HG03196 (cell line): Measurements from ENCODE around the gene PDXP.
"Not testable (repeated sequence)": the region's sequence is repeated elsewhere in the genome, so short reads cannot be mapped to it uniquely, and the experiment has no call there.

ENCODE experiments used
- ATAC-seq: cut with Tn5 transposase; IDR thresholded peaks from one replicate; pipeline ENCODE4 v1.9.1; 2021; ENCODE audit not compliant: unreplicated experiment

Gene PDXP

DNA sequence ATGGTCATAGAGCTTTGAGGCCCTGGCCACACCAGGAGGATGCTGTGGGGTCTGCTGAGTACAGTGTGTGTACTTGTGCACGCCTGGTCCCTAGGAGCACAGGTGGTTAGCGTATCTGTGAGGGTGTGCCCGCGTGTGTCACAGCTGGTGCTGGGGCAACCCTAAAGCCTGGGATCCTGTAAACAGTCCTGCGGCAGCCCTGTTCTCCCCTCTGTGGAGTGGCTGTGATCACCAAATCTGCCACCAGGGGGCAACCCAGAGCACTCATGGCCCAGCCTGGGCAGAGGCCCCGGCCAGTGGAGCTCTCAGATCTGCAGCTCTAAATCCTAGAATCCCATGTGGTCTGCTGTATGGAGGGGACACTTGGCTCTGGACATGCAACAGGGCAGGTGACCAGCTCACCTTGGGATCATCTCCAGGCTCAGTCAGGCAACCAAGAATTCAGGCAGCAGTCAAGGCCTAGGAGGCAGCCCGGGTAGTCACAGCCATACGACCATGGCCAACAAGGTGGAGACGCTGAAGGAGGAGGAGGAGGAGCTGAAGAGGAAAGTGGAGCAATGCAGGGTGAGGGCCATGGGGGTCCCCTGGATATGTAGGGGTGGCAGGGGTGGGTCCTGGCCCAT lies 15.2 kb upstream of the PDXP start:
- no peak for ATAC-seq

DNA sequence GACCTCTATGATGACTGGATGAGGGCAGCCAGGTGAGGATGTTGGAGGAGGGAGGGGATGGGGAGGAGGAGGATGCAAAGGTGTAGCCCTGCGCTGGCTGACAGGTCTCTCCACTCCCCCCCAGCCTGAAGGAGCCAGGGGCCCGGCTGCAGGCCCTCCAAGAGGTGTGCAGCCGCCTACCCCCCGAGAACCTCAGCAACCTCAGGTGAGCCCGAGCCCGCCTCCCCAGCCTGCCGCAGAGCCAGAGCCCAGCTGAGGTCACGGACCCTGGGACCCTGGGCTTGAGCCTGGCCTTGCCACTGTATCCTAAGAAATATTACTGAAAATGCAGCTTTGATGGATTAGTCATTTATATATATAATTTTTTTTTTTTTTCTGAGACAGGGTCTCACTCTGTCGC lies 11.2 kb upstream of the PDXP start:
- no peak for ATAC-seq

DNA sequence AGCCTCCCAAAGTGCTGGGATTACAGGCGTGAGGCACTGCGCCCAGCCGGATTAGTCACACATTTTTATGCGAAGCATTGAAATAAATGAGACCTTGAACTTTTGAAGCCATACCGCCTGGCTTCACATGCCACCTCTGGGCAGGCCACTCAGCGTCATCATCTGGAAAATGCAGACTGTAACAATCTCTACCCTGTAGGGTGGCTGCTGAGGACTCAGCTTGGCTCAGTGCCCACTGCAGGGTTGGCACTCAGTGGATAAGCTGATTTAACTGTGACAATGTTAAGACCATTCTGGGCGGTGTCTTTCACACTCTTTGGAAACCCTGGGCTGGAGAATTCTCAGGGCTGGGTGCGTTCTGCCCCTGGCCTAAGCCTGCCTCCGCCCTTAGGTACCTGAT lies 10.6 kb upstream of the PDXP start:
- no peak for ATAC-seq

DNA sequence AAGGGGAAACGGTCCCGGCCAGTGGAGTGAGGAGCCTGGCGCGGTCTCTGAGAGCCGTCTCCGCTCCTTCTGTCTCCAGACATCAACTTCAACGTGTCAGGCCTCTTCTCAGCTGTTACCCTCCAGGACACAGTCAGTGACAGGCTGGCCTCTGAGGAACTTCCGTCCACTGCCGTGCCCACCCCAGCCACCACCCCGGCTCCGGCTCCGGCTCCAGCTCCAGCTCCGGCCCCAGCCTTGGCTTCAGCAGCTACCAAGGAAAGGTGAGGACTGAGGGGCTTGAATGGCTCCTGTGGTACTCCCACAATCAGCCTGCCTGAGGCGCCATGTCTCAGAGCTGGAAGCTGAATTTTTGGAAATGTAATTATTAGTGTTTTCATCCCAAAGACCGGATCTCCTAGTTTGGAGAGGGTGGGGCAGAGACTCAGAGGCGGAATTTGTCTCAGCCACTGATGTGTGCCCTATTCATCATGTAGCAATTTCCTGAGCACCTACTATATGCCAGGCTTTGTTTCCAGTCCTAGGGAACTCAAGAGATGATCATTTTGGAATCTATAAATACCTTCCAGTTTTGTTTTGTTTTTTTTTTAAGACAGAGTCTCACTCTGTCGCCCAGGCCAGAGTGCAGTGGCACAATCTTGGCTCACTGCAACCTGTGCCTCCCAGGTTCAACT lies 7.9 kb upstream of the PDXP start:
- ATAC-seq = no peak

DNA sequence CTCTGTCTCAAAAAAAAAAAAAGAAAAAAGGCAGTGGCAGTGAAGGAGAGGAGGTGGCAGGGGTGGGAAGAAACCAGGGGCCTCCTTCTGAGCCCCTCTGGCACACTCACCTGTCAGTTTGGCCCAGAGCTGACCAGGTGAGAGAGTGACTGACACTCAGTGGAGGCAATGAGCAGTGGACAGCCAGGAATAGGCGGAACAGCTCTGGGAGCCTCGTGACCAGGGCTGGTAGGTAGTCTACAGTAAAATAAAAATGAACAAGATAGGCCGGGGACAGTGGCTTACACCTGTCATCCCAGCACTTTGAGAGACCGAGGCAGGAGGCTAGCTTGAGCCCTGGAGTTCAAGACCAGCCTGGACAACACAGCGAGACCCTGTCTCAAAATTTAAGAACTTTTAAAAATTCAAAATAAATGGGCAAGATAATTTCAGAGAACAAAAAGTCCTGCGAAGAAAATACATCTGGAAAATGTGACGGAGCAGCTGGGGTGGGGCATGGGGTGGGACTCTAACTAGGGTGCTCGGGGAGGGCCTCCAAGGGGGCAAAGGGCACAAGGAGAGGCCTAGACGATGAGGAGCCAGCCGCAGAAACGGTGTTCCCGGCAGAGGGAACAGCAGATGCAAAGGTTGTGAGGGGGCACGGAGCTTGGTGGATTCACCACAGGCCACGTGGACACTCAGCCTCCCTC lies 3.8 kb upstream of the PDXP start:
- no peak for ATAC-seq

DNA sequence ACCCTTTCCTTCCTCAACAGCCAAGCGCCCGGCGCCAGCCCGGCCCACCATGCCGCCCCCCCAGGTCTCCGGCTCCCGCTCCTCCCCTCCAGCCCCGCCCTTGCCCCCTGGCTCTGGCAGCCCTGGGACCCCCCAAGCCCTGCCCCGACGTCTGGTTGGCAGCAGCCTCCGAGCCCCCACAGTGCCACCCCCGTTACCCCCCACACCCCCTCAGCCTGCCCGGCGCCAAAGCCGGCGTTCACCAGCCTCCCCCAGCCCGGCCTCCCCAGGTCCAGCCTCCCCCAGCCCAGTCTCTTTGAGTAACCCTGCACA lies 3.3 kb upstream of the PDXP start:
- no peak for ATAC-seq

DNA sequence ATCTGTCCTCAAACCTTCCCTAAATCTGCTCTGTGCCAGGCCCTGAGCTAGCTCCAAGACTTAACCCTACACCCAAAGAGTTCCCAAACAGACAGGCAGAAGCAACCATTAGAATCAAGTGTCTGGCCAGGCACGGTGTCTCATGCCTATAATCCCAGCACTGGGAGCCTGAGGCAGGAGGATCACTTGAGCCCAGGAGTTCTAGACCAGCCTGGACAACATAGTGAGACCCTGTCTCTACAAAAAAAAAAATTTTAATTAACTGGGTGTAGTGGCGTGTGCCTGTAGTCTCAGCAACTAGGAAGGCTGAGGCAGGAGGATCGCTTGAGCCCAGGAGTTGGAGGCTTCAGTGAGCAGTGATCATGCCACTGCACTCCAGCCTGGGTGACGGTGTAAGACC lies 1.9 kb upstream of the PDXP start:
- not testable (repeated sequence) for ATAC-seq

DNA sequence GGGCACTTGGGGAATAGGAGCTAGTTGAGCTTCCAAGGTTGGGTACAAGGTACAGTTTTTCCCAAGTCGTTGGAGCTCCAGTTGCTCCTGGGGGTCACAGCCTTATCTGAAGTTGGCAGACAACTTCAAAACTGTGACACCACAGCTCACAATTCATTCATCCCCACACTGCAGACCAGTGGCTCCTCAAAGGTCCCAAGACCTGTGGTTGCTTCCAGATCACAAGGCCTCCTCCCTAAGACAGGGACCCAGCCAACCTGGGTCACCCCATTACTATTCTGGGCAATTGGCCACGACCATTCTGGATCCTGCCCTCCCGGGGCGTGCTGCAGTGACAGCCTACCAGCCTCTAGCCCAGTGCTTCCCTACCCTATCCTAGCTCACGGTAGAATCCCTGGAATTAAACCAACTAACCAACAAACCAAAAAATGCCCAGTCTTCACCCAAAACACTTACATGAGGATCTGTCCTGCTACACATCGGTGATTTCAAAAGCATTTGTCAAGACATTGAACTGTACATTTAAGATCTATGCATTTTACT lies 862 bp upstream of the PDXP start:
- no peak for ATAC-seq

DNA sequence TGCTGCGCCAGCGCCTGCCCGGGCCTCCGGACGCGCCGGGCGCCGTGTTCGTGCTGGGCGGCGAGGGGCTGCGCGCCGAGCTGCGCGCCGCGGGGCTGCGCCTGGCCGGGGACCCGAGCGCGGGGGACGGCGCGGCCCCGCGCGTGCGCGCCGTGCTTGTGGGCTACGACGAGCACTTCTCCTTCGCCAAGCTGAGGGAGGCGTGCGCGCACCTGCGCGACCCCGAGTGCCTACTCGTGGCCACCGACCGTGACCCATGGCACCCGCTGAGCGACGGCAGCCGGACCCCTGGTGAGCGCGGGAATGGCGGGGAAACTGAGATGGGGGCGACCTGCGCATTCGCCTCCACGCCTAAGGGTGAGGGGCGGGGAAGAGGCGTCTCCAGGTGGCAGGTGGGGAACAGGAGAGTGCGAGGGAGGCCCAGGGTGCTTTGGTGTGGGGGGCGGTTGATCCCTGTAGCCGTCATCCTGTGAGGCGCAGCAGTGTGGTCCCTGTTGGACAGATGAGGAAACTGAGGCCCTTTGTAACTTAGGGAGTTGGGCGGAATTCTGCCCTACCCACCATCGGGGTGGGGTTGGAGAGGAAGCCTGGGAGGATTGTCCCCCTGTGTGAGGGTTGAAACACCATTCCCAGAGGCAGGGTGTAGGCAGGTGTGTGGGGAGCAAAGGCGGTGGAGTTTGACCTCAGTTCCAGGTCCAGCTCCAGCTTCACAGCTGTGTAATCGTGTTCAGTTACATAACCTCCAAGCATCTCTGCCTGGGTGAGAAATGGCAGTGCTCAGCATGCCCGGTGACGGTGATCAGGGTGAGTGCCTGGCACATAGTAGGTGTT lies 758 bp downstream of the PDXP start:
- ATAC-seq = no peak

DNA sequence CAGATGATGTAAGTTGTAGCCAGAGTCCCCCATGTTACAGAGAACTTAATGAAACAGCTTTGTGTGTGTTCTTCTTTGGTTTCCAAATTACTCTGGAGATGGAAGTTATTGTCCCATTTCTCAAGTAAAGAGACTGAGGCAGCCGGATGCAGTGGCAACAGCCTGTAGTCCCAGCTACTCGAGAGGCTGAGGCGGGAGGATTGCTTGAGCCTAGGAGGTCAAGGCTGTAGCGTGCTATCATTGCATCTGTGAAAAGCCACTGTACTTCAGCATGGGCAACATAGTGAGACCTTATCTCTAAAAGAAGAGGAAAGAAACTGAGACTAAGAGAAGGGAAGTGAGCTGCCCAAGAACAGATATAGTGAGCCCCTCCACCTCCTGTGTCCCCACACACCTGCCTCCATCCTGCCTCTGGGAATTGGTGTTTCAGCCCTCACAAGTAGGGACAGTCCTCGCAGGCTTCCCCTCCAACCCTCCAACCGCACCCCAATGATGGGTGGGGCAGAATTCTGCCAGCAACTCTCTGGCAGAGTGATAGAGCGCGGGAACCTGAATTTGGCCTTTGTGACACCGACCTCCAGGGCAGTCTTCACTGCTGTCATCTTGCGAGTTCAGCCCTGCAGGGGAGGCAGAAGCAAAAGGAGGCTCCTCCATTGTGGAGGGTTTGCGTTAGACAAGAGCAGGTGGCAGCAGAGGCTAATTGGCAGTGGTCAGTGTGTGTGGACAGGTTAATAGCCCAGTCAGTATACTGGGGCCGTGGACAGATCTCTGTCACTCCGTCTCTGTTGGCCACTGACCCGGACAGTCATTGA lies 1.6 kb downstream of the PDXP start:
- ATAC-seq = no peak

DNA sequence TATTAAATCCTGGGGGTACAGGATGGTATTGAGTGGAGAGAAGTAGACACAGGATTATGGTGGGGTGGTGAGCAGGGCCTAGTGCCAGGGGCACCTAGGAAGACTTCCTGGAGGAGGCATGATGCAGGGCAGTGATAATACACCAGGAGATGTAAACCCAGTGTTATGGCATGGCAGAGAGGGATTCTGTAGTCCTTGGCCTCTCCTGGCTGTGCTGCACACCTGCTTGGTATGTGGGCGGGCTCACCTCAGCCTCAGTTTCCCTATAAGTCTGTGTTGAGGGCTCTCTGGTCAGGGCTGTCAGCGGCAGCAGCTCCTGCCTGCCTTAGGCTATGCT lies 2.2 kb downstream of the PDXP start:
- no peak for ATAC-seq

DNA sequence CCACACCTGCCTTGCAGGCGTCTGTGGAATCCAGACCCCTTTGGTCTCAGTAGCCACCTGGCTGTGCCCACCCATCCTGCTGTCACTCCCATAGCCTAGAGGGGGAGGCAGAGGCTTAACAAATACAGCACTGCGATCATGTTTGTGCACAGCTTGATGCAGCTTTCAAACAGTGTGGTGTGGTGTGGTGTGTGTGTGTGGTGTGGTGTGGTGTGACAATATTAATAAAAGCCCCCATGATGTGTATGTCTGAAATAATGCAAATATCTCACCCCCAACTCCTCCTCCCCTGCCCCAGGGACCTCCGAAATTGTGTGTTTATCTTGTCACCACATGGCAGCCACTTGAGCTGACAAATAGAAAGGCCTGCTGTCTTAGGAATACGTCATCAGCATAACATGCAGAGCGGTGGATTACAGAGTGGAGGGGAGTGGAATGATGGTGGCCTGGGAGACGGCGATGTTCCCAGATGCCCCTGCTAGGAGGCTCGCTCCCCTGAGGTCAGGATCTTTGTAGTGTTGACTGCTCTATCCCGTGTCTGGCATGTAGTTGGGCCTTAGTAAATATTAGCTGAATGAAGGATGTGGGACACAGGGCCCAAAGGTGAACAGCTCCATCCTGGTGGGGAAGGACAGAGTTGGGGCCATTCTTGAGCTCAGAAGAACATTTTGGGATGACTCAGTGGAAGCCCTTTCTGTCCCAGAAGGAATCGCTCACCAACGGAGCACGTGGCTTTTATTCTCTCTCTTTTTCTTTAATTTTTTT lies 2.8 kb downstream of the PDXP start:
- ATAC-seq = no peak

DNA sequence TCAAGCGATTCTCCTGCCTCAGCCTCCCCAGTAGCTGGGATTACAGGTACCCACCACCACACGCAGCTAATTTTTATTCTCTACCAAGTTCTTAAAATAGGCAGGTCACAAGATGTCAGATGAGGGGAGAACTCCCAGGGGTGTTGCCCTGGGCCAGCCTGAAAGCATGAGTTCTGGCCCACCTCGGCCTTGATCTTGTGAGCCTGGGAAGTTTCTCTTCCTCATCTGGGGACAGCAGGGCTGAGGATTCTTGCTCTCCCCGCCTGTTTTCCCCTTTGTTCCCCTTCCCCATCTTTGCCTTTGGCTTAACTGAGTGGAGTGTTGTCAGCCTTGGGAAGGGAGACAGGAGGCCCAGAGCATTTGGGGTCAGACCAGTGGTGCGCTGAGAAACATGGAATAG lies 3.5 kb downstream of the PDXP start:
- ATAC-seq = no peak

DNA sequence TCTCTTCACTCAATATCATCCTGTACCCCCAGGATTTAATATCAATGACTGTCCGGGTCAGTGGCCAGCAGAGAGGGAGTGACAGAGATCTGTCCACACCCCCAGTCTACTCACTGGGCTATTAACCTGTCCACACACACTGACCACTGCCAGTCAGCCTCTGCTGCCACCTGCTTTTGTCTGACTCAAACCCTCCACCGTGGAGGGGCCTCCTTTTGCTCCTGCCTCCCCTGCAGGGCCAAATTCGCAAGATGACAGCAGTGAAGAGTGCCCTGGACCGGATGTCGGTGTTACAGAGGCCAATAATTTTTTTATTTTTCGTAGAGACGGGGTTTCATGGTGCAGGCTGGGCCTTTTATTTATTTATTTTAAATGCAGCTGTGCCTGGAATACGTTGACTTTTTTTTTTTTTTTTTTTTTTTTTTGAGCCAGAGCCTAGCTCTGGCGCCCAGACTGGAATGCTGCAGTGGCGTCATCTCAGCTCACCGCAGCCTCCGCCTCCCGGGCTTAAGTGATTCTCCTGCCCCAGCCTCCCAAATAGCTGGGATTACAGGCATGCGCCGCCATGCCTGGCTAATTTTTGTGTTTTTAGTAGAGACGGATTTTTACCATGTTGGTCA lies 5.1 kb downstream of the PDXP start:
- no peak for ATAC-seq

DNA sequence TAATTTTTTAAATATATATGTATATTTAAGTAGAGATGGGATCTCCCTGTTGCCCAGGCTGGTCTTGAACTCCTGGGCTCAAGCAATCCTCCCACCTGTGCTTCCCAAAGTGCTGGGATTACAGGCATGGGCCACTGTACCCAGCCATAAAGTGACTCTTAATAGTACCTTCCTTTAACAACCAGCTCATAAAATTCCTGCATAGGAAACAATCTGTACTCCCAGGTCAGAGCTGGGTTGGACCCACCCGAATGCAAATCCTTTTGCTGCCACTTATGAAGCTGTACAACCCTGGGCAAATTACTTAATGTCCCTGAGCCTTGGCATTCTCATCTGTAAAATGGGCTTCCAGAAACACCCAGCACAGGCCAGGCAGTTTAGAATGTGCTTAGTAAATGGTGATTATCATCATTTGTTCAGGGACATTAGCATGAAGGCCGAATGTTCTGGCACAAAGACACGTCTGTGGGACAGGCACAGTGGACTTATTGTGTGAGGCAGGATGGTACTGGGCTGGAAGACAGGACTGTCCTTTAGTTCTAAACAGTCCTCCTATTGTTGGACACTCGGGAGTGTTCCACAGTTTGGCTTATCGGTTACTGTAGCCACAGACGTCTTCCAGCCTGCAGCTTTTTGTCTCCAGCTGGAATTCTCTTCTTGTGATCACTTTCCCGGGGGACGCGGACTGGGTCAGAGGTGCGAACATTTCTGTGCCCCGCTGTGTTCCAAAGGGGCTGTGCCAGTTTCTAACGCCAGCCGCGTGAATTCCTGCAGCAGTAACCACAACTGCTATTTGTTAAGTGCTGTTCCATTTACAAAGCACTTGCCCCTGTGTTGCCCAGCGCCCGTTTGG lies 6.0 kb downstream of the PDXP start:
- ATAC-seq = no peak

DNA sequence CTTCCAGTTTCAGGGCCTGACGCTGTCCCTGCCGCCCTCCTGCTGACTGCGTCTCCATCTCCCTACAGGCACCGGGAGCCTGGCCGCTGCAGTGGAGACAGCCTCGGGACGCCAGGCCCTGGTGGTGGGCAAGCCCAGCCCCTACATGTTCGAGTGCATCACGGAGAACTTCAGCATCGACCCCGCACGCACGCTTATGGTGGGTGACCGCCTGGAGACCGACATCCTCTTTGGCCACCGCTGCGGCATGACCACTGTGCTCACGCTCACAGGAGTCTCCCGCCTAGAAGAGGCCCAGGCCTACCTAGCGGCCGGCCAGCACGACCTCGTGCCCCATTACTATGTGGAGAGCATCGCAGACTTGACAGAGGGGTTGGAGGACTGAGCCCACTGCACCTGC lies 7.0 kb downstream of the PDXP start:
- ATAC-seq = no peak

DNA sequence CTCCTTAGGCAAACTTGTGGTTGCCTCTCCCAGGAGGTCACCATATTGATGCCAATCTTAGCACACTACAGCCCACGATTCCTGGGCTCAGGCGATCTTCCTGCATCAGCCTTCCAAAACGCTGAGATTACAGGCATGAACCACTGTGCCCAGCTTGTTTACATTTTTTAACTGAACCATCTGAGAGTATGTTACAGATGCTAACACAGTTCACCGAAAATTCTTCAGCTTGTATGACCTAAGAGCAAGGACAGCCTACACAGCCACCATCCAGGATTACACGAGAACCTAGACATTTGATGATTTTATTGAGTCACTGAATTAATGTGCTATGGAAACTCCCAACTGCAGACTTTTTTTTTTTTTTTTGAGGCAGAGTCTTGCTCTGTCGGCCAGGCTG lies 11.1 kb downstream of the PDXP start:
- ATAC-seq = no peak

DNA sequence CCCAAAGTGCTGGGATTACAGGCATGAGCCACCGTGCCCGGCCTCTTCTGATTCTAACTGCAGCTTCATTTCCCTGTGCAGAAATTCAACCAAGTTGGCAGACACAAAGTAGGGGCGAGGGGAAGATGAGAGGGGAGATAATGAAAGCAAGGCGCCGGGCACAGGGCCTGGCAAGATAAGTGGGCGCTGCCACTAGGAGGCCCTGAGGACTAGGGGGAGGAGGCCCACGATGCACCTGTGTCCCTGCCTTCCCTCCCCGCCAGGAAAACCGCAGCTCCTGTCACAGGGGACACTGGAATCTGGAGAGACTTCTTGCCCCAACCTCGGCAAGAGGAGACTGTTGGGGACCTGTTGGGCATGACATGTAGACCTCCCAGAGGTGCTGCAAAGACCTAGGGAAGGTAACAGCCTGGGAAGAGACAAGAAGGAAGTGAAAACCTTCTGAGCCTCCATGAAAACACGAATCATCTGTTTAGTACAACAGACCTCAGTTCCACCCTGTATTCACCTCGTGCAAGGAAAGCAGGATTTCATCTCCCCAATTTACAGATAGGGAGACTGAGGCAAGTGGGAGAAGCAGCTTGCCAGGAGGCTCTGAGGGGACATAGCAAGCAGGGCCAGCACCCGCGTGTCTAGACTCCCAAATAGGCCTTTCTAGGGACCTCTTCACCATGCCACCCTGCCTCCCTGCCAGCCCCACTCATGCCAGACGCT lies 13.8 kb downstream of the PDXP start:
- ATAC-seq = no peak
